ENCODE measurements around the gene ZNF326. TPM values are rescaled to one million over a fixed set of nuclear protein-coding genes. Genes with fewer than 3 reads are reported as not detected.

ZNF326 gene
- total RNA-seq, 1 experiment from 2014 or later = 14.7 TPM

DNA sequence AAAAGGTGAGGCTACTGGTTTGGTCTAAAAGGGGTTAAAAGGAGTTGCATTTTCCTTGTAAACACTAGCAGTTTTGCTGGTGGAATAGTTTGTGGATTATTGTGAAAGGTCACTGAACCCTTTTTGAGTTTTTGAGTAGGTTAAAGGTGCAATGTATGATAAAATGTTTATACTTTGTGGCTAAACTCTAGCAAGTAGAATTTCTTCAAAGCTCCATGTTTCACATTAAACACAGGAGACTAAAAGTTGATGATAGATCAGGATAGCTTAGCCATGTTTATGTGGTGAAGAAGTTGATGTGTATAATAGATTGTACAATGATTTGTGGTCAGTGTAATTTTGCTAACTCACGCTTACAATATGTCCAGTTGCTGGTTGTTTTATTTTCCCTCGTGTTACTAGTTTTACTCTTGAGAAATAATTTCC, 13.1 kb downstream of the ZNF326 start:
- Histone ChIP-seq H3K9me3 (ENCODE audit: low read length) (no peaks in the 10 kb centered on the region), H3K4me3 (ENCODE audit: low read length) (no peak overlapping the region), H3K27me3 (ENCODE audit: low read length) (no peaks in the 10 kb centered on the region), H3K27ac (ENCODE audit: low read length) (no peak overlapping the region), H2AFZ (ENCODE audit: low read length) (no peak overlapping the region), H3K4me1 (ENCODE audit: low read length) (peaks cover 3% of the 10 kb centered on the region; the same call in 1 of the 2 replicates), H3K9me2 (replicated peaks; ENCODE audit: insufficient read depth, low read length) (no peaks in the 10 kb centered on the region), H3K4me2 (ENCODE audit: low read depth, low read length, poor library complexity, severe bottlenecking) (no peak overlapping the region), H4K20me1 (ENCODE audit: insufficient read depth, low read depth, low read length) (no peaks in the 10 kb centered on the region), H3K36me3 (ENCODE audit: insufficient read depth, low read length) (peaks cover 72% of the 10 kb centered on the region), H3K79me2 (ENCODE audit: low read length) (peaks cover 82% of the 10 kb centered on the region), H3K9ac (ENCODE audit: low read length) (no peak overlapping the region)
- no peak for DNase-seq

DNA sequence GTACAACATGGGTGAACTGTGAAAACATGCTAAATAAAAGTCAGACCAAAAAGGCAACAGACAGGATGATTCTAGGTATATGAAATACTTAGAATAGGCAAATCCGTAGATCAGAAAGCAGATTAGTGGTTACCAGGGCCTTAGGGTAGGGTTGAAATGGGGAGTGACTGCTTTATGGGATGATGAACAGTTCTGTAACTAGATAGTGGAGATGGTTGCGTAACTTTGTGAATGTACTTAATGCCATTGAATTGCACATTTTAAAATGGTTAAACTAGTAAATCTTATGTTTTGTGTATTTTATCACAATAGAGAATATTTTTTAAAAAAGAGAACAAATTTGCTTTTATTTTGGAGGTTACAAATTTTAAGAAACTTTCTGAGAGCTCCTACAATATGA, 17.4 kb downstream of the ZNF326 start:
- no peaks in the 10 kb centered on the region for H3K9me3 ChIP-seq (ENCODE audit: low read length)
- H3K4me1 ChIP-seq (ENCODE audit: low read length) = no peaks in the 10 kb centered on the region
- H3K27me3 ChIP-seq (ENCODE audit: low read length) = no peaks in the 10 kb centered on the region
- H3K4me3 ChIP-seq (ENCODE audit: low read length) = no peak overlapping the region
- peaks cover 79% of the 10 kb centered on the region for H3K36me3 ChIP-seq (ENCODE audit: insufficient read depth, low read length)
- H3K9ac ChIP-seq (ENCODE audit: low read length) = no peak overlapping the region
- no peaks in the 10 kb centered on the region for H4K20me1 ChIP-seq (ENCODE audit: insufficient read depth, low read depth, low read length)
- peaks cover 41% of the 10 kb centered on the region for H3K79me2 ChIP-seq (ENCODE audit: low read length)
- no peak overlapping the region for H3K4me2 ChIP-seq (ENCODE audit: low read depth, low read length, poor library complexity, severe bottlenecking)
- H3K9me2 ChIP-seq (replicated peaks; ENCODE audit: insufficient read depth, low read length) = no peaks in the 10 kb centered on the region
- no peak for DNase-seq
- H3K27ac ChIP-seq (ENCODE audit: low read length) = no peak overlapping the region
- H2AFZ ChIP-seq (ENCODE audit: low read length) = no peak overlapping the region

DNA sequence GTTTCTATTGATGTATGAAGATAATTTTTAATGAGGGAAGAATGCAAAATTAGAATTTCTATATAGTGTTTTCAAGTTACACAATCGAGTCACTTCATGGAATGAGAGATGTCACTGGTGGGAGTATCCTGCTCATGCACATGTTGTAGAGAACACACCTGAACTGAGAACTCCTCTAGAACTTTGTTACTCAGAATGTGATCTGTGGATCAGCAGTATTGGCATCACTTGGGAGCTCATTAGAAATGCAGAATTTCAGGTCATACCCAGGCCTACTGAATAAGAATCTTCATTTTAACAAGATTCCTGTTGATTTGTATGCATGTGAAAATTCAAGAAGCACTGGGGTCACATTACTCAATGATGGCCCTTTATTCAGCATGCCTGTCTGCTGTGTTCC, 28.8 kb downstream of the ZNF326 start:
- no peak overlapping the region for H3K27ac ChIP-seq (ENCODE audit: low read length)
- peaks cover 74% of the 10 kb centered on the region for H3K36me3 ChIP-seq (ENCODE audit: insufficient read depth, low read length)
- DNase-seq = no peak
- H4K20me1 ChIP-seq (ENCODE audit: insufficient read depth, low read depth, low read length) = no peaks in the 10 kb centered on the region
- no peaks in the 10 kb centered on the region for H3K27me3 ChIP-seq (ENCODE audit: low read length)
- no peaks in the 10 kb centered on the region for H3K4me1 ChIP-seq (ENCODE audit: low read length)
- no peak overlapping the region for H3K9ac ChIP-seq (ENCODE audit: low read length)
- no peak overlapping the region for H3K4me3 ChIP-seq (ENCODE audit: low read length)
- H3K9me3 ChIP-seq (ENCODE audit: low read length) = no peaks in the 10 kb centered on the region
- H3K9me2 ChIP-seq (replicated peaks; ENCODE audit: insufficient read depth, low read length) = no peaks in the 10 kb centered on the region
- H2AFZ ChIP-seq (ENCODE audit: low read length) = no peak overlapping the region
- H3K4me2 ChIP-seq (ENCODE audit: low read depth, low read length, poor library complexity, severe bottlenecking) = no peak overlapping the region
- 0 out of 2 replicates have a peak, but pooled peaks cover 2% of the 10 kb centered on the region for H3K79me2 ChIP-seq (ENCODE audit: low read length)

DNA sequence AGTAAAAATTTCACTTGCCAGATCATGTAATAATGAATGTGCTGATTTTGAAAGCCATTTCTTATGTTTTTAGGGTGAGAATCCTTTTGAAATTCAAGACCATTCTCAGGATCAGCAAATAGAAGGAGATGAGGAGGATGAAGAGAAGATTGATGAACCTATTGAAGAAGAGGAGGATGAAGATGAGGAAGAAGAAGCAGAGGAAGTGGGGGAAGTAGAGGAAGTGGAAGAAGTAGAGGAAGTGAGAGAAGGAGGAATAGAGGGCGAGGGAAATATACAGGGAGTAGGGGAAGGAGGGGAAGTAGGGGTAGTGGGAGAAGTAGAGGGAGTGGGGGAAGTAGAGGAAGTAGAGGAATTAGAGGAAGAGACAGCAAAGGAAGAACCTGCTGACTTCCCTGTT, 32.4 kb downstream of the ZNF326 start:
- Histone ChIP-seq H3K27me3 (ENCODE audit: low read length) (no peaks in the 10 kb centered on the region), H4K20me1 (ENCODE audit: insufficient read depth, low read depth, low read length) (no peaks in the 10 kb centered on the region), H3K36me3 (ENCODE audit: insufficient read depth, low read length) (peaks cover 70% of the 10 kb centered on the region), H2AFZ (ENCODE audit: low read length) (no peak overlapping the region), H3K4me1 (ENCODE audit: low read length) (no peaks in the 10 kb centered on the region), H3K9ac (ENCODE audit: low read length) (no peak overlapping the region), H3K9me2 (replicated peaks; ENCODE audit: insufficient read depth, low read length) (no peaks in the 10 kb centered on the region), H3K9me3 (ENCODE audit: low read length) (no peaks in the 10 kb centered on the region), H3K79me2 (ENCODE audit: low read length) (0 out of 2 replicates have a peak, but pooled peaks cover 2% of the 10 kb centered on the region), H3K4me2 (ENCODE audit: low read depth, low read length, poor library complexity, severe bottlenecking) (no peak overlapping the region), H3K4me3 (ENCODE audit: low read length) (no peak overlapping the region), H3K27ac (ENCODE audit: low read length) (no peak overlapping the region)
- no peak for DNase-seq

DNA sequence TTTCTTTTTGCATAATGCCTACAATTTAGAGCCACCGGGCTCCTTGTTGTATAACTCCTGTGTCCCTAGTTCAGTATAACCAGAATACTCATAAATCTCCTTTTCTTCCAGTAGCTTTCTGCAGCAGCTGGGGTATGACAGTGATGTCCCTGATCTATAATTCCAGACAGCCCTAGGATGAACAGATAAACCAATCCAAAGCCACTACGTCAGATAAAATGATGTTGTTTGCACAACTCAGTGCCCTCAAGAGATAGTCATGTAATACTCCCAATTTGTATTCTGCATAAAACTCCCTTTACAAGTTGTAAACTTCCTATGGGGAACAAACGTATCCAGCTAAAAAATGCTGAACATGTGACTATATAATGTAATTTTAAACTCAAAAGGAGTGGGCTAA, 44.7 kb downstream of the ZNF326 start:
- H3K9ac ChIP-seq (ENCODE audit: low read length) = no peak overlapping the region
- H3K79me2 ChIP-seq (ENCODE audit: low read length) = no peaks in the 10 kb centered on the region
- no peak overlapping the region for H3K4me2 ChIP-seq (ENCODE audit: low read depth, low read length, poor library complexity, severe bottlenecking)
- H3K4me1 ChIP-seq (ENCODE audit: low read length) = no peaks in the 10 kb centered on the region
- no peaks in the 10 kb centered on the region for H3K36me3 ChIP-seq (ENCODE audit: insufficient read depth, low read length)
- no peaks in the 10 kb centered on the region for H3K9me3 ChIP-seq (ENCODE audit: low read length)
- DNase-seq = no peak
- H4K20me1 ChIP-seq (ENCODE audit: insufficient read depth, low read depth, low read length) = no peaks in the 10 kb centered on the region
- no peak overlapping the region for H3K4me3 ChIP-seq (ENCODE audit: low read length)
- no peak overlapping the region for H3K27ac ChIP-seq (ENCODE audit: low read length)
- no peak overlapping the region for H2AFZ ChIP-seq (ENCODE audit: low read length)
- no peaks in the 10 kb centered on the region for H3K27me3 ChIP-seq (ENCODE audit: low read length)
- no peaks in the 10 kb centered on the region for H3K9me2 ChIP-seq (replicated peaks; ENCODE audit: insufficient read depth, low read length)

DNA sequence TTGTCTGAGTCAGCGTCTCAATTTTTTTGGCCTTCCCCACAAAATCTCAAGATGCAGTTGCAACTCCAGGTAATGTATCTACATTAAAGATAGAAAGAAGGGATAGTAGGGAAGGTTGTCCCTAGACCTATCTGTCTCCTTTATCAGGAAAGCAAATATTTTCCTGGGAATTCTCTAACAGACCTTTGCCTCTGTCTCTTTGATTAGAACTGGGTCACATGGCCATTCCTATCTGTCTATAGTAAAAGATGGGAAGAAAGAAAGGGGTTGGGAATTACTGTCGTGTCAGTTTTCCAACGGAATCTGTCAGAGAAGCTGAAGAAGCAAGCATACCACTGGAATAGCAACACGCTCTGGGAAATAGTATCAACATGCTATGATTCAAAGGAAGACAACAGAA, 48.7 kb downstream of the ZNF326 start:
- Histone ChIP-seq H2AFZ (ENCODE audit: low read length) (no peak overlapping the region), H3K36me3 (ENCODE audit: insufficient read depth, low read length) (no peaks in the 10 kb centered on the region), H3K4me3 (ENCODE audit: low read length) (no peak overlapping the region), H3K4me2 (ENCODE audit: low read depth, low read length, poor library complexity, severe bottlenecking) (no peak overlapping the region), H3K27ac (ENCODE audit: low read length) (no peak overlapping the region), H3K9me2 (replicated peaks; ENCODE audit: insufficient read depth, low read length) (no peaks in the 10 kb centered on the region), H3K27me3 (ENCODE audit: low read length) (no peaks in the 10 kb centered on the region), H3K9ac (ENCODE audit: low read length) (no peak overlapping the region), H3K4me1 (ENCODE audit: low read length) (no peaks in the 10 kb centered on the region), H4K20me1 (ENCODE audit: insufficient read depth, low read depth, low read length) (no peaks in the 10 kb centered on the region), H3K9me3 (ENCODE audit: low read length) (no peaks in the 10 kb centered on the region), H3K79me2 (ENCODE audit: low read length) (no peaks in the 10 kb centered on the region)
- DNase-seq = no peak

DNA sequence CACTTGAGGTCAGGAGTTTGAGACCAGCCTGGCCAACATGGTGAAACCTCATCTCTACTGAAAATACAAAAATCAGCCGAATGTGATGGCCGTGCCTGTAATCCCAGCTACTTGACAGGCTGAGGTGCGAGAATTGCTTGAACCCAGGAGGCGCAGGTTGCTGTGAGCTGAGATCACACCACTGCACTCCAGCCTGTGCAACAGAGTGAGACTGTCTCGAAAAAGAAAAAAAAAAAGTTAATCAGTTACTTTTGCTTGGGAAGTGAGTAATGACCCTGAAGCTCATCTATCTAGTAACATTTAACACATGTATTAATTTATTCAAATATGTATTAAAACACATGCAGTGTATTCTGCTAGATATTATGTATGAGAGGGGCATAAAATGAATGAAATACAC, 49.4 kb downstream of the ZNF326 start:
- Histone ChIP-seq H3K4me3 (ENCODE audit: low read length) (no peak overlapping the region), H3K36me3 (ENCODE audit: insufficient read depth, low read length) (no peaks in the 10 kb centered on the region), H3K4me1 (ENCODE audit: low read length) (no peaks in the 10 kb centered on the region), H3K4me2 (ENCODE audit: low read depth, low read length, poor library complexity, severe bottlenecking) (no peak overlapping the region), H3K9me2 (replicated peaks; ENCODE audit: insufficient read depth, low read length) (no peaks in the 10 kb centered on the region), H3K9ac (ENCODE audit: low read length) (no peak overlapping the region), H4K20me1 (ENCODE audit: insufficient read depth, low read depth, low read length) (no peaks in the 10 kb centered on the region), H2AFZ (ENCODE audit: low read length) (no peak overlapping the region), H3K79me2 (ENCODE audit: low read length) (no peaks in the 10 kb centered on the region), H3K27ac (ENCODE audit: low read length) (no peak overlapping the region), H3K27me3 (ENCODE audit: low read length) (no peaks in the 10 kb centered on the region), H3K9me3 (ENCODE audit: low read length) (no peaks in the 10 kb centered on the region)
- no peak for DNase-seq

DNA sequence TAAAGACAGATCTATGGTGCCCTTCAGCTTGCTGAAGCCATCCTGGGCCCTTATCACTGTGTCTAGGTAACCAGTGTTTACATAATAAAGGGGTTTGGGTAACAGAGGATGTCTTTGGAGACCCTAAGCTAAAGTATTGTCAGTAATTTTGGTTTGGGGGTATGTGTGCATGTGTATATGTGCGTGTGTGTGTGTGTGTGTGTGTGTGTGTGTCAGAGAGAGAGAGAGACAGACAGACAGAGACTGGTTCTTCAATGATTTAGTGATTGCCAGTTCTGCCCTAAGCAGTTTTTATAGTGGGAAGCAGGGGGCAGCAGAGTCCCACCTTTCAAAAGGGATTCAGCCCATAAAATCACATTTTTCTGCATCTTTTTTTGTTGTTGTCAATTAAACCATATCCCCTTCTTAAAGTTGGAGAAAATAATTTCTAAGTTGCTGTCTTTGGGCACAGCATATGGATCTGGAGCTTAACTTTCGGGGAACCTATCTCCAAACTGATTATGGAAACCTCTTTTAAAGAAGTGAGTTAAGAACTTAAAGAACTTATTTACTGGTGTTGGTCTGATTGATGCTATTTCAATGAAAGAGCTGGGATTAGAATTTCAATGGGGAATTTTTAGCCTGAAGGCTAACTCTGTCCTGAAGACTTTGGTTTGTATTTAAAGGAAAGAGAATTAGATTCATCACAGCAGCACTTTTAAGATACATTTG, 51.1 kb downstream of the ZNF326 start:
- H3K79me2 ChIP-seq (ENCODE audit: low read length) = no peaks in the 10 kb centered on the region
- H3K4me2 ChIP-seq (ENCODE audit: low read depth, low read length, poor library complexity, severe bottlenecking) = no peak overlapping the region
- no peaks in the 10 kb centered on the region for H3K4me1 ChIP-seq (ENCODE audit: low read length)
- no peak overlapping the region for H3K27ac ChIP-seq (ENCODE audit: low read length)
- peak; percentile 69 for DNase-seq
- no peaks in the 10 kb centered on the region for H4K20me1 ChIP-seq (ENCODE audit: insufficient read depth, low read depth, low read length)
- no peaks in the 10 kb centered on the region for H3K36me3 ChIP-seq (ENCODE audit: insufficient read depth, low read length)
- H3K27me3 ChIP-seq (ENCODE audit: low read length) = no peaks in the 10 kb centered on the region
- no peak overlapping the region for H2AFZ ChIP-seq (ENCODE audit: low read length)
- no peaks in the 10 kb centered on the region for H3K9me2 ChIP-seq (replicated peaks; ENCODE audit: insufficient read depth, low read length)
- H3K4me3 ChIP-seq (ENCODE audit: low read length) = no peak overlapping the region
- no peaks in the 10 kb centered on the region for H3K9me3 ChIP-seq (ENCODE audit: low read length)
- H3K9ac ChIP-seq (ENCODE audit: low read length) = no peak overlapping the region
